K562 (cell line): Measurements from ENCODE around the gene SERINC5. TPM values are rescaled to one million over a fixed set of nuclear protein-coding genes. Genes with fewer than 3 reads are reported as not detected.

Experiments
- ATF7 ChIP-seq: fragments of 450-650 bp; IDR thresholded peaks from 2 replicates; pipeline ENCODE4 v1.7.1; 2014; ENCODE audit warnings: mild to moderate bottlenecking, moderate library complexity
- CAMTA2 ChIP-seq: fragments of 250-450 bp; sonication (Bioruptor Pico); conservative IDR thresholded peaks from 2 replicates; pipeline ENCODE4 v1.5.1; 2022
- EHMT2 ChIP-seq: fragments of 450-650 bp; IDR thresholded peaks from 2 replicates; pipeline ENCODE4 v1.6.1; 2018; ENCODE audit warnings: antibody characterized with exemption
- HDAC1 ChIP-seq, 2 experiments: fragments of 450-650 bp; IDR thresholded peaks; 2 replicates each; pipeline ENCODE4 v1.6.1; 2016 to 2017; ENCODE audit warnings: inconsistent platforms in 1 of 2, mild to moderate bottlenecking in 1 of 2, moderate library complexity in 1 of 2
- HNRNPLL ChIP-seq: fragments of 200-400 bp; formaldehyde crosslinking; IDR thresholded peaks from 2 replicates; pipeline ENCODE4 v1.6.1; 2017; ENCODE audit warnings: low read length, low read depth, mild to moderate bottlenecking; ENCODE audit not compliant: poor library complexity, severe bottlenecking
- KDM1A ChIP-seq, 2 experiments: fragments of 450-650 bp; IDR thresholded peaks; 2 replicates each; pipeline ENCODE4 v1.6.1; 2016; ENCODE audit warnings: mild to moderate bottlenecking in 2 of 2
- KLF1 ChIP-seq: fragments of 450-650 bp; IDR thresholded peaks from 2 replicates; pipeline ENCODE4 v1.6.1; 2016; ENCODE audit warnings: missing genetic modification characterization, missing compliant biosample characterization
- MAFG ChIP-seq: fragments of 450-650 bp; conservative IDR thresholded peaks from 2 replicates; pipeline ENCODE4 v1.6.1; 2016; ENCODE audit warnings: missing genetic modification characterization, missing compliant biosample characterization
- MEIS2 ChIP-seq: fragments of 450-650 bp; IDR thresholded peaks from 2 replicates; pipeline ENCODE4 v1.6.1; 2014; ENCODE audit warnings: mild to moderate bottlenecking; ENCODE audit not compliant: partially characterized antibody
- MXI1 ChIP-seq: IDR thresholded peaks from 2 replicates; pipeline ENCODE4 v1.6.1; 2011; ENCODE audit warnings: low read depth, mild to moderate bottlenecking, improper control_type of control experiment, low read length
- NR1H2 ChIP-seq: sonication (generic); formaldehyde crosslinking; IDR thresholded peaks from 2 replicates; pipeline ENCODE4 v1.4.0; 2020; ENCODE audit warnings: mild to moderate bottlenecking, missing genetic modification reagents
- NR3C1 ChIP-seq: sonication (generic); formaldehyde crosslinking; IDR thresholded peaks from 2 replicates; pipeline ENCODE4 v1.8.1; 2022; ENCODE audit warnings: missing genetic modification reagents
- PHB2 ChIP-seq: fragments of 450-650 bp; IDR thresholded peaks from 2 replicates; pipeline ENCODE4 v1.6.1; 2017; ENCODE audit warnings: low read depth
- PTTG1 ChIP-seq: fragments of 450-650 bp; IDR thresholded peaks from 2 replicates; pipeline ENCODE4 v1.6.1; 2016; ENCODE audit warnings: low read depth, mild to moderate bottlenecking, missing genetic modification characterization, missing compliant biosample characterization
- SMARCB1 ChIP-seq: IDR thresholded peaks from 2 replicates; pipeline ENCODE4 v1.6.1; 2011; ENCODE audit warnings: improper control_type of control experiment, low read depth; ENCODE audit not compliant: insufficient read length
- SMARCE1 ChIP-seq: fragments of 450-650 bp; IDR thresholded peaks from 2 replicates; pipeline ENCODE4 v1.7.1; 2016; ENCODE audit warnings: mild to moderate bottlenecking
- SP2 ChIP-seq: IDR thresholded peaks from 2 replicates; pipeline ENCODE4 v1.6.1; 2011; ENCODE audit warnings: mild to moderate bottlenecking, low read depth, low read length, moderate library complexity; ENCODE audit not compliant: poor library complexity, severe bottlenecking; ENCODE audit errors: extremely low read depth
- ZNF436 ChIP-seq: fragments of 250-450, 450-650 bp; sonication (Bioruptor Pico); formaldehyde crosslinking; IDR thresholded peaks from 2 replicates; pipeline ENCODE4 v1.7.0; 2020; ENCODE audit warnings: mild to moderate bottlenecking
- ZSCAN29 ChIP-seq: fragments of 450-650 bp; IDR thresholded peaks from 2 replicates; pipeline ENCODE4 v1.6.1; 2017
- ZZZ3 ChIP-seq: fragments of 450-650 bp; IDR thresholded peaks from 2 replicates; pipeline ENCODE4 v1.6.1; 2016; ENCODE audit warnings: antibody characterized with exemption, mild to moderate bottlenecking, moderate library complexity
- polyA plus RNA-seq, 8 experiments: library from polyadenylated mRNA; depleted of rRNA in 4 of 8; stranded (reverse) in 5 of 8; unstranded in 3 of 8; fragments of >200 nt; fragmentation: Nextera tagmentation in 2 of 8; fragmentation: Illumina TruSeq in 1 of 8; extraction: Ambion mirVana in 2 of 8; extraction: Trizol in 1 of 8; gene quantifications; 2 replicates each; pipeline versions ENCODE4 v1.2.1 to v1.2.3, GENCODE V29; 2011 to 2014; ENCODE audit warnings: inconsistent platforms in 1 of 8, missing spikeins in 1 of 8
- total RNA-seq, 7 experiments: library from RNA; depleted of rRNA in 6 of 7; stranded (reverse); fragments of >200 nt in 6 of 7; fragmentation: Illumina TruSeq in 2 of 7; extraction: Trizol in 2 of 7; gene quantifications; 2 replicates each; pipeline versions ENCODE4 v1.2.1 to v1.2.3, GENCODE V29; 2011 to 2021; ENCODE audit warnings: low replicate concordance in 1 of 7
- TF ChIP-seq, protein P1 (sequence below): fragments of 250-450 bp; sonication (Bioruptor Pico); IDR thresholded peaks from 2 replicates; pipeline ENCODE4 v1.5.0; 2021
- TF ChIP-seq, protein P2 (sequence below), 2 experiments: IDR thresholded peaks; 2 replicates each; pipeline ENCODE4 v1.6.1; 2012; ENCODE audit warnings: improper control_type of control experiment in 2 of 2, low read depth in 2 of 2, low read length in 2 of 2, borderline replicate concordance in 1 of 2
- TF ChIP-seq, protein P3 (sequence below): fragments of 250-450 bp; sonication (Bioruptor Pico); IDR thresholded peaks from 2 replicates; pipeline ENCODE4 v1.5.0; 2020; ENCODE audit warnings: mild to moderate bottlenecking
- TF ChIP-seq, protein P4 (sequence below): fragments of 450-650 bp; formaldehyde crosslinking; IDR thresholded peaks from 2 replicates; pipeline ENCODE4 v1.4.0; 2020; ENCODE audit warnings: mild to moderate bottlenecking, moderate library complexity
- TF ChIP-seq, protein P5 (sequence below), 2 experiments: fragments of 250-450 bp in 1 of 2; fragments of 450-650 bp in 1 of 2; sonication (Bioruptor Pico) in 1 of 2; IDR thresholded peaks; 2 replicates each; pipeline versions ENCODE4 v1.6.1 to v1.8.0; 2016 to 2021; ENCODE audit warnings: mild to moderate bottlenecking in 2 of 2, moderate library complexity in 2 of 2, missing compliant biosample characterization in 1 of 2, missing genetic modification characterization in 1 of 2

SERINC5 gene
- total and polyA plus RNA-seq, 9 of the 15 experiments (the other 6 are each of a cell fraction or from before 2014, with no cell fraction given) = 1.4 to 7.9 (median 3.7) TPM

DNA sequence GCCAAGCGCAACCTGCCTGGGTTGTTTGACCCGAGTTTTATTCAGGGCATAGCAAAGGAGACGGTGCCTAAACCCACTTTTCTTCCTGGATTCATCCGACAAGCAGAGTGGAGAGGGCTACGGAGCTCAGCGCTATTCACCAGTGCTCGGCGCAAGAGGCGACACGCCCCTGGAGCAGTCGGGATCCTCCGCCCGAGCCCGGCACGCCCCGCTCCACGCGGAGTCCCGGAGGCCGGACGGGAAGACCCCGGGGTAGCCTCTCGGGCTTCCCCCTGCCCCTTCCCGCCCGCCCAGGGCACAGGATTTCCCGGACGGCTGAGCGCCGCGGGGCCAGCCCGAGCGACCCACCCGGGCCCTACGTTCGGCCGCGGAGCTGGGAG lies 427 bp downstream of the SERINC5 start (continued):
- TF ChIP-seq, protein P1, sequence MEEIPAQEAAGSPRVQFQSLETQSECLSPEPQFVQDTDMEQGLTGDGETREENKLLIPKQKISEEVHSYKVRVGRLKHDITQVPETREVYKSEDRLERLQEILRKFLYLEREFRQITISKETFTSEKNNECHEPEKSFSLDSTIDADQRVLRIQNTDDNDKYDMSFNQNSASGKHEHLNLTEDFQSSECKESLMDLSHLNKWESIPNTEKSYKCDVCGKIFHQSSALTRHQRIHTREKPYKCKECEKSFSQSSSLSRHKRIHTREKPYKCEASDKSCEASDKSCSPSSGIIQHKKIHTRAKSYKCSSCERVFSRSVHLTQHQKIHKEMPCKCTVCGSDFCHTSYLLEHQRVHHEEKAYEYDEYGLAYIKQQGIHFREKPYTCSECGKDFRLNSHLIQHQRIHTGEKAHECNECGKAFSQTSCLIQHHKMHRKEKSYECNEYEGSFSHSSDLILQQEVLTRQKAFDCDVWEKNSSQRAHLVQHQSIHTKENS = no peak
- TF ChIP-seq ZZZ3 = no peak
- TF ChIP-seq KDM1A (IDR thresholded peaks at IDR 0.05) = no peak
- TF ChIP-seq MXI1 = no peak
- TF ChIP-seq PTTG1 = no peak
- no peak for TF ChIP-seq NR3C1 (CRISPR knock-in tag)
- TF ChIP-seq NR1H2 (CRISPR knock-in tag) = no peak
- 0 out of 4 replicates have a peak, but pooled peaks of 1 of the 2 experiments have one; percentile 41 for TF ChIP-seq HDAC1 (IDR thresholded peaks at IDR 0.05)
- TF ChIP-seq, protein P2, sequence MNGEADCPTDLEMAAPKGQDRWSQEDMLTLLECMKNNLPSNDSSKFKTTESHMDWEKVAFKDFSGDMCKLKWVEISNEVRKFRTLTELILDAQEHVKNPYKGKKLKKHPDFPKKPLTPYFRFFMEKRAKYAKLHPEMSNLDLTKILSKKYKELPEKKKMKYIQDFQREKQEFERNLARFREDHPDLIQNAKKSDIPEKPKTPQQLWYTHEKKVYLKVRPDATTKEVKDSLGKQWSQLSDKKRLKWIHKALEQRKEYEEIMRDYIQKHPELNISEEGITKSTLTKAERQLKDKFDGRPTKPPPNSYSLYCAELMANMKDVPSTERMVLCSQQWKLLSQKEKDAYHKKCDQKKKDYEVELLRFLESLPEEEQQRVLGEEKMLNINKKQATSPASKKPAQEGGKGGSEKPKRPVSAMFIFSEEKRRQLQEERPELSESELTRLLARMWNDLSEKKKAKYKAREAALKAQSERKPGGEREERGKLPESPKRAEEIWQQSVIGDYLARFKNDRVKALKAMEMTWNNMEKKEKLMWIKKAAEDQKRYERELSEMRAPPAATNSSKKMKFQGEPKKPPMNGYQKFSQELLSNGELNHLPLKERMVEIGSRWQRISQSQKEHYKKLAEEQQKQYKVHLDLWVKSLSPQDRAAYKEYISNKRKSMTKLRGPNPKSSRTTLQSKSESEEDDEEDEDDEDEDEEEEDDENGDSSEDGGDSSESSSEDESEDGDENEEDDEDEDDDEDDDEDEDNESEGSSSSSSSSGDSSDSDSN (IDR thresholded peaks at IDR 0.05; ENCODE audit: borderline replicate concordance in 1 of 2, low read depth in 2 of 2, low read length in 2 of 2) = peak in 1 of 2 experiments; percentile 32; a peak in 2 of 4 replicates
- no peak for TF ChIP-seq SMARCB1
- TF ChIP-seq, protein P3, sequence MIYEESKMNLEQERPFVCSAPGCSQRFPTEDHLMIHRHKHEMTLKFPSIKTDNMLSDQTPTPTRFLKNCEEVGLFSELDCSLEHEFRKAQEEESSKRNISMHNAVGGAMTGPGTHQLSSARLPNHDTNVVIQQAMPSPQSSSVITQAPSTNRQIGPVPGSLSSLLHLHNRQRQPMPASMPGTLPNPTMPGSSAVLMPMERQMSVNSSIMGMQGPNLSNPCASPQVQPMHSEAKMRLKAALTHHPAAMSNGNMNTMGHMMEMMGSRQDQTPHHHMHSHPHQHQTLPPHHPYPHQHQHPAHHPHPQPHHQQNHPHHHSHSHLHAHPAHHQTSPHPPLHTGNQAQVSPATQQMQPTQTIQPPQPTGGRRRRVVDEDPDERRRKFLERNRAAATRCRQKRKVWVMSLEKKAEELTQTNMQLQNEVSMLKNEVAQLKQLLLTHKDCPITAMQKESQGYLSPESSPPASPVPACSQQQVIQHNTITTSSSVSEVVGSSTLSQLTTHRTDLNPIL (CRISPR knock-in tag) = no peak
- TF ChIP-seq KLF1 = no peak
- TF ChIP-seq ZNF436 = no peak
- TF ChIP-seq ATF7 = no peak
- TF ChIP-seq EHMT2 = no peak
- no peak for TF ChIP-seq MEIS2
- TF ChIP-seq PHB2 = no peak
- TF ChIP-seq CAMTA2 = no peak
- TF ChIP-seq SMARCE1 = no peak
- no peak for TF ChIP-seq MAFG
- TF ChIP-seq SP2 = no peak
- TF ChIP-seq, protein P4, sequence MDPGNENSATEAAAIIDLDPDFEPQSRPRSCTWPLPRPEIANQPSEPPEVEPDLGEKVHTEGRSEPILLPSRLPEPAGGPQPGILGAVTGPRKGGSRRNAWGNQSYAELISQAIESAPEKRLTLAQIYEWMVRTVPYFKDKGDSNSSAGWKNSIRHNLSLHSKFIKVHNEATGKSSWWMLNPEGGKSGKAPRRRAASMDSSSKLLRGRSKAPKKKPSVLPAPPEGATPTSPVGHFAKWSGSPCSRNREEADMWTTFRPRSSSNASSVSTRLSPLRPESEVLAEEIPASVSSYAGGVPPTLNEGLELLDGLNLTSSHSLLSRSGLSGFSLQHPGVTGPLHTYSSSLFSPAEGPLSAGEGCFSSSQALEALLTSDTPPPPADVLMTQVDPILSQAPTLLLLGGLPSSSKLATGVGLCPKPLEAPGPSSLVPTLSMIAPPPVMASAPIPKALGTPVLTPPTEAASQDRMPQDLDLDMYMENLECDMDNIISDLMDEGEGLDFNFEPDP (CRISPR knock-in tag) = no peak
- TF ChIP-seq ZSCAN29 = no peak
- peak; percentile 89 for TF ChIP-seq HNRNPLL
- TF ChIP-seq, protein P5, sequence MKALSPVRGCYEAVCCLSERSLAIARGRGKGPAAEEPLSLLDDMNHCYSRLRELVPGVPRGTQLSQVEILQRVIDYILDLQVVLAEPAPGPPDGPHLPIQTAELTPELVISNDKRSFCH (CRISPR knock-in tag; IDR thresholded peaks at IDR 0.05) = no peak
- TF ChIP-seq, protein P5 (tag; IDR thresholded peaks at IDR 0.05) = no peak
